ENCODE data around the gene HEXA.

The HEXA gene

GRCh38 chr15:72377331-72377730, 1.5 kb upstream of the HEXA start:
- ChIA-PET POLR2A (no interaction called here), CTCF (interaction anchor here (1.4 kb wide), 1 partner anchor 8 kb away, joined by 3 read pairs; no protein-coding TSS in a partner anchor)
- TF ChIP-seq CTCF (IDR thresholded peaks at IDR 0.05; ENCODE audit: control extremely low read depth, extremely low read depth, low read depth, missing control alignments) = no peak
- no peak for DNase-seq (ENCODE audit: extremely low spot score)

- CTCF ChIA-PET = interaction anchor here (1.2 to 2.6 kb wide), 2 partner anchors 8 to 148 kb away, joined by 5 to 8 read pairs; no protein-coding TSS in a partner anchor
- no peak for TF ChIP-seq CTCF (IDR thresholded peaks at IDR 0.05; ENCODE audit: control extremely low read depth, extremely low read depth, low read depth, missing control alignments)
- DNase-seq (ENCODE audit: extremely low spot score) = no peak
Measured at GRCh38 chr15:72375501-72375845, 341 bp downstream of the HEXA start.

GRCh38 chr15:72372361-72372760, 3.5 kb downstream of the HEXA start:
- no peak for TF ChIP-seq CTCF (IDR thresholded peaks at IDR 0.05; ENCODE audit: control extremely low read depth, extremely low read depth, low read depth, missing control alignments)
- POLR2A ChIA-PET = no interaction called here
- CTCF ChIA-PET = interaction anchor here (0.8 kb wide), 1 partner anchor 59 kb away, joined by 3 read pairs; no protein-coding TSS in a partner anchor
- DNase-seq (ENCODE audit: extremely low spot score) = no peak

More at GRCh38 chr15:72375501-72375845, 341 bp downstream of the HEXA start:
- POLR2A ChIA-PET = interaction anchor here (0.7 to 1.3 kb wide), 3 partner anchors 11 to 166 kb away, joined by 3 to 4 read pairs (median 4); no protein-coding TSS in a partner anchor

GRCh38 chr15:72369964-72370363, 5.8 kb downstream of the HEXA start:
- ChIA-PET POLR2A (no interaction called here), CTCF (interaction anchor here (1.1 to 1.8 kb wide), 3 partner anchors 9 to 143 kb away, joined by 3 to 7 read pairs (median 5); no protein-coding TSS in a partner anchor)
- no peak for DNase-seq (ENCODE audit: extremely low spot score)
- no peak for TF ChIP-seq CTCF (IDR thresholded peaks at IDR 0.05; ENCODE audit: control extremely low read depth, extremely low read depth, low read depth, missing control alignments)

- TF ChIP-seq CTCF (IDR thresholded peaks at IDR 0.05; ENCODE audit: control extremely low read depth, extremely low read depth, low read depth, missing control alignments) = no peak
- POLR2A ChIA-PET = no interaction called here
- no peak for DNase-seq (ENCODE audit: extremely low spot score)
- CTCF ChIA-PET = interaction anchor here (1.0 to 1.8 kb wide), 4 partner anchors 8 to 142 kb away, joined by 3 to 7 read pairs (median 4); no protein-coding TSS in a partner anchor
Measured at GRCh38 chr15:72368899-72369298, 6.9 kb downstream of the HEXA start.

GRCh38 chr15:72368325-72368724, 7.5 kb downstream of the HEXA start:
- ChIA-PET POLR2A (no interaction called here), CTCF (interaction anchor here (1.1 to 1.8 kb wide), 4 partner anchors 8 to 55 kb away, joined by 4 to 7 read pairs (median 4); no protein-coding TSS in a partner anchor)
- no peak for DNase-seq (ENCODE audit: extremely low spot score)
- TF ChIP-seq CTCF (IDR thresholded peaks at IDR 0.05; ENCODE audit: control extremely low read depth, extremely low read depth, low read depth, missing control alignments) = no peak

Data from GM10248 (cell line).